GM19023 (cell line): ENCODE data around the gene DDX47.

Source experiments
- ATAC-seq: cut with Tn5 transposase; IDR thresholded peaks from one replicate; pipeline ENCODE4 v1.9.1; 2021; ENCODE audit warnings: mild to moderate bottlenecking, moderate library complexity; ENCODE audit not compliant: unreplicated experiment

Gene DDX47

GRCh38 chr12:12813120-12814101, at the start of gene DDX47:
Gene DDX47, plus strand, starts transcription at chr12:12813346. Its CDS starts 22 bp downstream, at chr12:12813368.
- ATAC-seq: peak; percentile 82

- no peak for ATAC-seq
Measured at GRCh38 chr12:12764824-12765223, 48.3 kb upstream of the DDX47 start.

- no peak for ATAC-seq
Measured at GRCh38 chr12:12770262-12770661, 42.9 kb upstream of the DDX47 start.

GRCh38 chr12:12774791-12775190, 38.4 kb upstream of the DDX47 start:
- no peak for ATAC-seq

- no peak for ATAC-seq
Measured at GRCh38 chr12:12776261-12776660, 36.9 kb upstream of the DDX47 start.

GRCh38 chr12:12777092-12777491, 36.1 kb upstream of the DDX47 start:
- no peak for ATAC-seq

- no peak for ATAC-seq
Measured at GRCh38 chr12:12779007-12779406, 34.1 kb upstream of the DDX47 start.

- ATAC-seq: no peak
Measured at GRCh38 chr12:12779529-12779928, 33.6 kb upstream of the DDX47 start.

- no peak for ATAC-seq
Measured at GRCh38 chr12:12784116-12784515, 29.0 kb upstream of the DDX47 start.

- ATAC-seq: no peak
Measured at GRCh38 chr12:12784911-12785814, 28.0 kb upstream of the DDX47 start, which contains the start of gene APOLD1. Gene APOLD1, plus strand, starts transcription at chr12:12785659. Its CDS starts 33 bp downstream, at chr12:12785692.

GRCh38 chr12:12786351-12786705, 26.8 kb upstream of the DDX47 start:
- ATAC-seq: peak; percentile 23

GRCh38 chr12:12786706-12787601, 26.2 kb upstream of the DDX47 start:
- peak; percentile 86 for ATAC-seq

- no peak for ATAC-seq
Measured at GRCh38 chr12:12788131-12788530, 25.0 kb upstream of the DDX47 start.

GRCh38 chr12:12788675-12789368, 24.3 kb upstream of the DDX47 start:
- peak; percentile 45 for ATAC-seq

- no peak for ATAC-seq
Measured at GRCh38 chr12:12790956-12791355, 22.2 kb upstream of the DDX47 start.

- ATAC-seq: no peak
Measured at GRCh38 chr12:12791756-12792369, 21.3 kb upstream of the DDX47 start.

GRCh38 chr12:12792421-12792820, 20.7 kb upstream of the DDX47 start:
- no peak for ATAC-seq

- ATAC-seq: no peak
Measured at GRCh38 chr12:12794686-12795085, 18.5 kb upstream of the DDX47 start.

GRCh38 chr12:12796171-12796570, 17.0 kb upstream of the DDX47 start:
- ATAC-seq: no peak
